K562 (cell line): ENCODE results near the gene GJA9.

Experiments used
- BHLHE40 ChIP-seq: IDR thresholded peaks from 2 replicates; pipeline ENCODE4 v1.6.1; 2011; ENCODE audit warnings: low read length, improper control_type of control experiment
- EP300 ChIP-seq: IDR thresholded peaks from 2 replicates; pipeline ENCODE4 v1.6.1; 2012; ENCODE audit warnings: low read length, improper control_type of control experiment
- GTF2F1 ChIP-seq: IDR thresholded peaks from 2 replicates; pipeline ENCODE4 v1.6.1; 2011; ENCODE audit warnings: low read depth, low read length, improper control_type of control experiment
- HCFC1 ChIP-seq: IDR thresholded peaks from 2 replicates; pipeline ENCODE4 v1.6.1; 2012; ENCODE audit warnings: low read depth, low read length, improper control_type of control experiment
- ZBTB33 ChIP-seq: sonication (generic); formaldehyde crosslinking; IDR thresholded peaks from 2 replicates; pipeline ENCODE4 v1.8.1; 2023; ENCODE audit warnings: mild to moderate bottlenecking, missing genetic modification reagents
- ZNF232 ChIP-seq: sonication (generic); formaldehyde crosslinking; IDR thresholded peaks from 2 replicates; pipeline ENCODE4 v1.8.0; 2022; ENCODE audit warnings: mild to moderate bottlenecking, missing genetic modification reagents

GRCh38 chr1:38891753-38892152, 10.4 kb upstream of the GJA9 start:
- TF ChIP-seq HCFC1 (no peak), ZBTB33 (no peak), EP300 (no peak), ZNF232 (CRISPR knock-in tag) (no peak), BHLHE40 (no peak), GTF2F1 (no peak)
